B cell (primary cell): ENCODE measurements around the gene MTFR1L. TPM values are rescaled to one million over a fixed set of nuclear protein-coding genes. Genes with fewer than 3 reads are reported as not detected.

Experiments used
- ATAC-seq: fragments of 200-7000 bp; cut with Tn5 transposase; one replicate; pipeline ENCODE4 v1.10.0; 2021; ENCODE audit warnings: low read depth, mild to moderate bottlenecking, moderate number of reproducible peaks, moderate library complexity
- CTCF ChIA-PET: fragments of 350-600 bp; sonication (Branson Sonifier 250); formaldehyde crosslinking; loops from one replicate; lab custom pipeline; 2021; ENCODE audit warnings: antibody characterized with exemption, inconsistent platforms; lab: Charles Lee
- POLR2A ChIA-PET: fragments of 350-600 bp; sonication (Branson Sonifier 250); formaldehyde crosslinking; loops from one replicate; lab custom pipeline; 2021; ENCODE audit warnings: antibody characterized with exemption; lab: Charles Lee
- DNase-seq: peaks from one replicate; pipeline ENCODE4 v3.0.0; 2013
- H2AFZ ChIP-seq: 2 replicates; pipeline ENCODE4 v1.6.1; 2012; ENCODE audit warnings: mild to moderate bottlenecking, low read depth, low read length; ENCODE audit not compliant: insufficient read depth, poor library complexity, severe bottlenecking
- H3K27ac ChIP-seq, 2 donors: 1 replicate in 1 of 2; 2 replicates in 1 of 2; pipeline ENCODE4 v1.5.1; 2012 to 2013; ENCODE audit warnings: low read length in 2 of 2, mild to moderate bottlenecking in 2 of 2, moderate library complexity in 1 of 2
- H3K27me3 ChIP-seq, 4 experiments: fragments of 200-600 bp in 1 of 4; sonication (generic) in 1 of 4; replicated peaks in 1 of 4; 1 replicate in 2 of 4; 2 replicates in 2 of 4; pipeline versions ENCODE4 v1.6.1 to v1.7.0; 2013 to 2016; ENCODE audit warnings: low read length in 3 of 4, mild to moderate bottlenecking in 2 of 4, mixed read lengths in 1 of 4, moderate library complexity in 1 of 4; ENCODE audit not compliant: insufficient read depth in 4 of 4, control insufficient read depth in 3 of 4; ENCODE audit errors: control extremely low read depth in 1 of 4
- H3K36me3 ChIP-seq, 2 experiments: replicated peaks in 1 of 2; 1 replicate in 1 of 2; 2 replicates in 1 of 2; pipeline versions ENCODE4 v1.6.1 to v1.7.1; 2013; ENCODE audit warnings: low read length in 1 of 2; ENCODE audit not compliant: insufficient read depth in 2 of 2, control insufficient read depth in 1 of 2; ENCODE audit errors: control extremely low read depth in 1 of 2, extremely low read depth in 1 of 2
- H3K4me1 ChIP-seq, 2 donors: fragments of 200-600 bp in 1 of 2; sonication (generic) in 1 of 2; 1 replicate in 1 of 2; 2 replicates in 1 of 2; pipeline versions ENCODE4 v1.5.1 to v1.6.1; 2013 to 2017; ENCODE audit warnings: low read length in 2 of 2; ENCODE audit not compliant: control insufficient read depth in 2 of 2, insufficient read depth in 2 of 2
- H3K4me2 ChIP-seq: replicated peaks from 2 replicates; pipeline ENCODE3; 2012; ENCODE audit warnings: mild to moderate bottlenecking, low read depth, low read length; ENCODE audit not compliant: poor library complexity, severe bottlenecking
- H3K4me3 ChIP-seq, 5 experiments: fragments of 200-600 bp in 1 of 5; sonication (generic) in 1 of 5; 1 replicate in 3 of 5; 2 replicates in 2 of 5; pipeline versions ENCODE4 v1.5.1 to v1.7.0; 2011 to 2016; ENCODE audit warnings: low read length in 4 of 5, mild to moderate bottlenecking in 4 of 5, low read depth in 2 of 5, control low read depth in 1 of 5, moderate library complexity in 1 of 5; ENCODE audit not compliant: insufficient read depth in 1 of 5; ENCODE audit errors: control extremely low read depth in 1 of 5, extremely low read depth in 1 of 5
- H3K79me2 ChIP-seq: fragments of 200-600 bp; sonication (generic); one replicate; pipeline ENCODE4 v1.6.0; 2016; ENCODE audit warnings: low read length; ENCODE audit not compliant: control insufficient read depth, insufficient read depth
- H3K9ac ChIP-seq: fragments of 200-600 bp; sonication (generic); 2 replicates; pipeline ENCODE4 v1.6.1; 2017; ENCODE audit warnings: mild to moderate bottlenecking, low read length, moderate library complexity
- H3K9me3 ChIP-seq, 3 donors: one replicate each; pipeline versions ENCODE4 v1.6.1 to v1.7.1; 2013; ENCODE audit warnings: low read length in 2 of 3; ENCODE audit not compliant: control insufficient read depth in 2 of 3, insufficient read depth in 1 of 3; ENCODE audit errors: control extremely low read depth in 1 of 3
- H4K20me1 ChIP-seq: 2 replicates; pipeline ENCODE4 v1.6.0; 2012; ENCODE audit warnings: mild to moderate bottlenecking, low read length; ENCODE audit not compliant: insufficient read depth, control insufficient read depth, poor library complexity, severe bottlenecking
- H3K27ac Mint-ChIP-seq: one replicate; pipeline ENCODE4 v1.8.0; 2021; ENCODE audit warnings: mixed read lengths
- H3K27me3 Mint-ChIP-seq: one replicate; pipeline ENCODE4 v1.8.0; 2021; ENCODE audit warnings: mixed read lengths
- H3K4me1 Mint-ChIP-seq: one replicate; pipeline ENCODE4 v1.8.0; 2021; ENCODE audit warnings: mixed read lengths
- H3K4me3 Mint-ChIP-seq: one replicate; pipeline ENCODE4 v1.8.0; 2021; ENCODE audit warnings: mixed read lengths
- H3K9me3 Mint-ChIP-seq: one replicate; pipeline ENCODE4 v1.8.0; 2022; ENCODE audit warnings: mixed read lengths; ENCODE audit not compliant: insufficient read depth
- EZH2 ChIP-seq: IDR thresholded peaks from 2 replicates; pipeline ENCODE4 v1.6.1; 2012; ENCODE audit warnings: borderline replicate concordance, low read depth, mild to moderate bottlenecking, moderate library complexity, low read length; ENCODE audit not compliant: insufficient read depth, poor library complexity, severe bottlenecking
- WGBS: methylation state at CpG from one replicate; pipeline ENCODE4 v1.1.5; 2013; ENCODE audit warnings: missing lambda C conversion rate; ENCODE audit not compliant: insufficient coverage; 5-methylcytosine and 5-hydroxymethylcytosine counted together
- intact Hi-C: fragments of 100-400 bp; cut with micrococcal nuclease; formaldehyde crosslinking; loops from one replicate; pipeline ENCODE4 v1.10.0; 2022
- polyA plus RNA-seq: library from polyadenylated mRNA; depleted of rRNA; stranded (reverse); fragments of >200 nt; gene quantifications from 2 replicates; pipeline ENCODE4 v1.2.3, GENCODE V29; 2012
- total RNA-seq, 2 donors: library from RNA; stranded (reverse); fragments of 120-200 nt in 1 of 2; gene quantifications; 1 replicate in 1 of 2; 2 replicates in 1 of 2; pipeline versions ENCODE4 v1.2.3 to v1.2.4, GENCODE V29; 2013 to 2022
- TF ChIP-seq, protein P1 (sequence below): fragments of 200-600 bp; IDR thresholded peaks from one replicate; pipeline ENCODE4 v1.8.0; 2022; ENCODE audit warnings: antibody characterized with exemption, mild to moderate bottlenecking

Gene MTFR1L
- total and polyA plus RNA-seq, 2 donors (not counting 1 experiment from before 2014, with no cell fraction given): 41.5 to 44.6 TPM

DNA sequence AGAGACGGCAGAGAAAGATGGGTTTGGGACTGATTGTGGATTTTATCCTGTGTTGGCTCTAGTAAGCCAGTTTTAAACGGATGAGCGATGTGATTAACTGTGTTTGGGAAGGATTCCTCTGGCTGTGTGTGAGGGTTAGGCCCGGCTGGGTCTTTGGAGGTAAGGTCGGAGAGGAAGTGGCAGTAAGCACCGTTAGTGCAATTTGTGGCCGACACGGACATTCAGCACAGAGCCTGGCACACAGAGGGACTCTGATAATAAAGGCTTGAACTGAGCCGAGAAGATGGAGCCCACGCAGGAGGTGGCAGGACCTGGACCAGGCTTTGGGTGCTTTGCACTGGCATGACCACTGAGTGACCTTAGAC lies 1.3 kb downstream of the MTFR1L start:
- Histone ChIP-seq H3K4me1 (peaks cover 18 to 24% of the 10 kb centered on the region in 2 donors), H3K36me3 (peaks cover 0 to 4% of the 10 kb centered on the region in 2 experiments), H3K4me2 (peak overlapping the region; percentile 94), H3K9me3 (no peaks in the 10 kb centered on the region), H3K4me3 (peak overlapping the region; percentile 17 to 99 (median 84)), H4K20me1 (peaks cover 22% of the 10 kb centered on the region), H3K27ac (peak overlapping the region; percentile 76 to 84), H3K27me3 (no peaks in the 10 kb centered on the region), H3K9ac (peak overlapping the region; percentile 83), H3K79me2 (peaks cover 40% of the 10 kb centered on the region), H2AFZ (peak overlapping the region; percentile 89)
- 35% methylated on average over 8 of the region's 10 CpGs for WGBS
- no peaks in the 10 kb centered on the region for H3K27me3 Mint-ChIP-seq
- peak overlapping the region; percentile 94 for H3K27ac Mint-ChIP-seq
- no peaks in the 10 kb centered on the region for H3K9me3 Mint-ChIP-seq
- TF ChIP-seq EZH2: no peak
- TF ChIP-seq, protein P1, sequence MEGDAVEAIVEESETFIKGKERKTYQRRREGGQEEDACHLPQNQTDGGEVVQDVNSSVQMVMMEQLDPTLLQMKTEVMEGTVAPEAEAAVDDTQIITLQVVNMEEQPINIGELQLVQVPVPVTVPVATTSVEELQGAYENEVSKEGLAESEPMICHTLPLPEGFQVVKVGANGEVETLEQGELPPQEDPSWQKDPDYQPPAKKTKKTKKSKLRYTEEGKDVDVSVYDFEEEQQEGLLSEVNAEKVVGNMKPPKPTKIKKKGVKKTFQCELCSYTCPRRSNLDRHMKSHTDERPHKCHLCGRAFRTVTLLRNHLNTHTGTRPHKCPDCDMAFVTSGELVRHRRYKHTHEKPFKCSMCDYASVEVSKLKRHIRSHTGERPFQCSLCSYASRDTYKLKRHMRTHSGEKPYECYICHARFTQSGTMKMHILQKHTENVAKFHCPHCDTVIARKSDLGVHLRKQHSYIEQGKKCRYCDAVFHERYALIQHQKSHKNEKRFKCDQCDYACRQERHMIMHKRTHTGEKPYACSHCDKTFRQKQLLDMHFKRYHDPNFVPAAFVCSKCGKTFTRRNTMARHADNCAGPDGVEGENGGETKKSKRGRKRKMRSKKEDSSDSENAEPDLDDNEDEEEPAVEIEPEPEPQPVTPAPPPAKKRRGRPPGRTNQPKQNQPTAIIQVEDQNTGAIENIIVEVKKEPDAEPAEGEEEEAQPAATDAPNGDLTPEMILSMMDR: no peak
- H3K4me3 Mint-ChIP-seq: peak overlapping the region; percentile 95
- POLR2A ChIA-PET: interaction anchor here (0.5 to 1.1 kb wide), 3 partner anchors 10 to 1718 kb away, joined by 5 to 6 read pairs (median 5); no protein-coding TSS in a partner anchor
- CTCF ChIA-PET: interaction anchor here (2.6 to 2.9 kb wide), 2 partner anchors 11 to 19 kb away, joined by 6 to 18 read pairs; no protein-coding TSS in a partner anchor
- H3K4me1 Mint-ChIP-seq: peaks cover 29% of the 10 kb centered on the region
- intact Hi-C loops: loop anchor here (2.0 kb wide), 1 partner anchor 390 kb away; the partner anchor contains the start of gene MACO1
- DNase-seq (no peak), ATAC-seq (no peak)

DNA sequence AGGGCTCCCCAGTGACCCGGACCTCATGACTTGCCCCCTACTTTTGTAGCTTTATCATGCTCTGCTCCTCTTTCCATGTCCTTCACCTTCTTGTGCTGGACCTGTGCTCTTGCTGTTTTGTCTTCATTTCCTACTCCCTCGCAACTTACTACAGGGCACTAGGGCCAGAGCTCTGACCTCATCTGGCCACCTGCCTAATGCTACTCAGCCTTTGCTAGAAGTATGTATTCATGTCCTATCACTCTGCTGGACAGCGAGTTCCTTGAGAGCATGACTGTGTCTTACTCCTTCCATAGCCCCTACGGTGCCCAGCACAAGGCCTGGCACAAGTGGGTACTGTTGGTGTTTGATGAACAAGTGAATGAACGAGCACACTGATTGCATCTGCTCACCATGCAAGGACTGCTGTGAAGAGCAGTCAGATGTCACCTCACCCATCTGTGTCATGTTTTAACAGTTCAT lies 1.9 kb downstream of the MTFR1L start:
- DNase-seq (peak; percentile 23), ATAC-seq (no peak)
- Mint-ChIP-seq H3K27ac (peak overlapping the region; percentile 21), H3K4me3 (peak overlapping the region; percentile 95), H3K27me3 (no peaks in the 10 kb centered on the region), H3K4me1 (peaks cover 29% of the 10 kb centered on the region), H3K9me3 (no peaks in the 10 kb centered on the region)
- no peak for TF ChIP-seq EZH2
- TF ChIP-seq, protein P1: no peak
- 100% methylated on average over 4 of the region's 5 CpGs for WGBS
- Histone ChIP-seq H3K9me3 (no peaks in the 10 kb centered on the region), H3K4me3 (peak overlapping the region in 2 of 5 experiments; percentile 84 to 99), H3K4me2 (peak overlapping the region; percentile 94), H3K36me3 (peaks cover 0 to 9% of the 10 kb centered on the region in 2 experiments), H3K27ac (no peak overlapping the region), H3K9ac (peak overlapping the region; percentile 83), H4K20me1 (peaks cover 22% of the 10 kb centered on the region), H3K79me2 (peaks cover 40% of the 10 kb centered on the region), H2AFZ (peak overlapping the region; percentile 89), H3K4me1 (peaks cover 18 to 24% of the 10 kb centered on the region in 2 donors), H3K27me3 (no peaks in the 10 kb centered on the region)
- CTCF ChIA-PET: interaction anchor here (0.8 to 2.9 kb wide), 3 partner anchors 11 to 74 kb away, joined by 3 to 18 read pairs (median 3); no protein-coding TSS in a partner anchor
- POLR2A ChIA-PET: interaction anchor here (0.6 kb wide), 1 partner anchor 156 kb away, joined by 5 read pairs; no protein-coding TSS in a partner anchor
- intact Hi-C loops: loop anchor here (2.0 kb wide), 1 partner anchor 391 kb away; the partner anchor contains the start of gene MACO1
